EL (cell line): ENCODE measurements around the gene MYO1E.

Source experiments
- DNase-seq: peaks from one replicate; pipeline ENCODE4 v3.0.0-alpha.2; 2016

Gene MYO1E

GRCh38 chr15:59223736-59224135 lies 148.9 kb downstream of the MYO1E start:
- DNase-seq = no peak

GRCh38 chr15:59222906-59223550 lies 149.6 kb downstream of the MYO1E start:
- no peak for DNase-seq

GRCh38 chr15:59221511-59222505 lies 150.9 kb downstream of the MYO1E start:
- peak; percentile 90 for DNase-seq

GRCh38 chr15:59218710-59219109 lies 154.0 kb downstream of the MYO1E start:
- DNase-seq = no peak

- DNase-seq = no peak
These were observed 154.7 kb downstream of the MYO1E start for GRCh38 chr15:59217876-59218498.

GRCh38 chr15:59216911-59217310 lies 155.8 kb downstream of the MYO1E start:
- no peak for DNase-seq

- no peak for DNase-seq
These were observed 162.5 kb downstream of the MYO1E start for GRCh38 chr15:59210186-59210585.

GRCh38 chr15:59208613-59209249 lies 163.9 kb downstream of the MYO1E start:
- DNase-seq = peak; percentile 60

- no peak for DNase-seq
These were observed 166.0 kb downstream of the MYO1E start, which contains the start of gene LDHAL6B for GRCh38 chr15:59206623-59207183. Gene LDHAL6B, plus strand, starts transcription at chr15:59206843. Its CDS starts 98 bp downstream, at chr15:59206941.

- DNase-seq = no peak
These were observed 166.6 kb downstream of the MYO1E start for GRCh38 chr15:59205839-59206622.

GRCh38 chr15:59203657-59204056 lies 169.0 kb downstream of the MYO1E start:
- DNase-seq = no peak

- no peak for DNase-seq
These were observed 169.7 kb downstream of the MYO1E start for GRCh38 chr15:59203008-59203407.

GRCh38 chr15:59200560-59200959 lies 172.1 kb downstream of the MYO1E start:
- peak; percentile 56 for DNase-seq

GRCh38 chr15:59199626-59200465 lies 172.8 kb downstream of the MYO1E start:
- peak; percentile 78 for DNase-seq

- DNase-seq = no peak
These were observed 175.2 kb downstream of the MYO1E start for GRCh38 chr15:59197454-59197853.

GRCh38 chr15:59196416-59196815 lies 176.3 kb downstream of the MYO1E start:
- DNase-seq = no peak

GRCh38 chr15:59194639-59195325 lies 177.9 kb downstream of the MYO1E start:
- no peak for DNase-seq

GRCh38 chr15:59191855-59192237 lies 180.8 kb downstream of the MYO1E start:
- DNase-seq = peak; percentile 95

- DNase-seq = no peak
These were observed 182.4 kb downstream of the MYO1E start for GRCh38 chr15:59190291-59190690.

- DNase-seq = no peak
These were observed 183.4 kb downstream of the MYO1E start for GRCh38 chr15:59189241-59189640.
